HUES64 (cell line): ENCODE results near the gene PTCRA.

ENCODE experiments used
- H3K27ac ChIP-seq: 2 replicates; pipeline ENCODE4 v1.7.0; 2013; ENCODE audit warnings: low read depth, low read length, inconsistent platforms
- H3K27me3 ChIP-seq: 2 replicates; pipeline ENCODE4 v1.6.1; 2013; ENCODE audit warnings: mild to moderate bottlenecking, low read length; ENCODE audit not compliant: insufficient read depth
- H3K36me3 ChIP-seq: 2 replicates; pipeline ENCODE4 v1.6.1; 2013; ENCODE audit warnings: mild to moderate bottlenecking, low read length; ENCODE audit not compliant: insufficient read depth
- H3K4me1 ChIP-seq: 2 replicates; pipeline ENCODE4 v1.6.1; 2013; ENCODE audit warnings: mild to moderate bottlenecking, low read length, moderate library complexity; ENCODE audit not compliant: insufficient read depth
- H3K4me3 ChIP-seq: 2 replicates; pipeline ENCODE4 v1.5.1; 2013; ENCODE audit warnings: mild to moderate bottlenecking, low read length, moderate library complexity
- H3K9ac ChIP-seq: 2 replicates; pipeline ENCODE4 v1.6.1; 2013; ENCODE audit warnings: mild to moderate bottlenecking, low read depth, low read length
- H3K9me3 ChIP-seq: 2 replicates; pipeline ENCODE4 v1.6.1; 2013; ENCODE audit warnings: low read depth, low read length; ENCODE audit not compliant: insufficient read depth
- WGBS: fragments of 150-250, 120-280 bp; methylation state at CpG from one replicate; pipeline ENCODE4 v1.1.7; 2013; ENCODE audit warnings: missing lambda C conversion rate; 5-methylcytosine and 5-hydroxymethylcytosine counted together

The PTCRA gene

DNA sequence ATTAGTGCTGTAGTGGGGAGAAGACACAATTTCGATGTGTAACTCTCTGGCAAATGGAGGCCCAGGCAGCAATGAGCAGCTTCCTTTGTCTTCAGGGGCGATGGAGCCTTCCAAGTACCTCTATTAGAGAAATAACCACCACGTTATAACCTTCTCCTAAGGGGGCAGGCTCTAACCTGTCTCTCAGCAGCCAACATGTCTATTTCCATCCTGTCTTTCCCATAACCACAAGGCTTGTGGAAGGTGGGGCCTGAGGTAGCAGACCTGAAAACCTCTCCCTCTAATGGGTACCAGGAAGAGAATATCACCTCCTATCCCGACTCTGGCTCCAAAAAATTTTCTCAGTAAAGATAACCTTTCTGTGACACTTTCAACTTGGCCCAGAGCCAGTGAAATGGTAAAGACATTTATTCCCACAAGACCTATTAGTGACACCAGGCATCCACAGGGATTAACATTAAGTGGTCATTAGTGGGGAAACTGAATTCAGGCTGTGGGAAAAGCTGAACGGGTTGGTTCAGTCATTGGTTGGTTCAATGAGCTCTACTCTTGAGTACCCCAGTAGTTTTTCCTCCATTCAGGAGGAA is 59.2 kb downstream of the PTCRA start:
- Histone ChIP-seq H3K27ac (no peak overlapping the region), H3K4me3 (no peak overlapping the region), H3K9me3 (no peaks in the 10 kb centered on the region), H3K4me1 (peaks cover 7% of the 10 kb centered on the region; the same call in 1 of the 2 replicates), H3K9ac (no peak overlapping the region), H3K27me3 (no peaks in the 10 kb centered on the region), H3K36me3 (no peaks in the 10 kb centered on the region)
- 91% methylated on average over 5 of the region's 5 CpGs for WGBS
